Measurements from ENCODE around the gene LDB3.

LDB3 gene

DNA sequence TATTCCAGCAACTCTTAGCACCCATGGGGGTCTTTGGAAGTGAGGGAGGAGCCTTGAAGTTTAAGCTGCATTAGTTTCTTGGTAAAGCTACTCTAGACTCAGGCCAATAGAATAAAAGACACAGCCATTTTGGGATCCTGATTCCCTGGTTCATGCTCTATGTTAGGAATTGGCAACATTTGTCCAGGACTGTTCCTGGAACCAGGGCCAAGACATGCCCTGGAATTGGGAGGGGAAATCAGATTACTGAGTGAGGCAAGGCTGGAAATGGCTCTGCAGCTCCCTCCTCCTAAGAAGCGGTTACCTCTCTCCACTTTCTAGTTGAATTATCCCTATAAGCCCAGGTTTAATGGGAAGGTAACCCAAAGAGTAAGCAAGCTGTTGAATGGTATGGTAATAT, 73.9 kb downstream of the LDB3 start:
- TF ChIP-seq ISL1 (CRISPR knock-in tag; IDR thresholded peaks at IDR 0.05): no peak
- no peak for TF ChIP-seq BACH2 (CRISPR knock-in tag; IDR thresholded peaks at IDR 0.05; ENCODE audit: borderline replicate concordance)
- no peak for TF ChIP-seq ZNF8 (CRISPR knock-in tag; IDR thresholded peaks at IDR 0.05)
- no peak for TF ChIP-seq TOX (CRISPR knock-in tag; IDR thresholded peaks at IDR 0.05; ENCODE audit: borderline replicate concordance)
- no peak for TF ChIP-seq CREB5 (CRISPR knock-in tag; IDR thresholded peaks at IDR 0.05; ENCODE audit: low read depth)
- no peak for TF ChIP-seq ZFP3 (CRISPR knock-in tag; IDR thresholded peaks at IDR 0.05)
- no peak for TF ChIP-seq CSRNP3 (CRISPR knock-in tag; IDR thresholded peaks at IDR 0.05)
- no peak for ATAC-seq

DNA sequence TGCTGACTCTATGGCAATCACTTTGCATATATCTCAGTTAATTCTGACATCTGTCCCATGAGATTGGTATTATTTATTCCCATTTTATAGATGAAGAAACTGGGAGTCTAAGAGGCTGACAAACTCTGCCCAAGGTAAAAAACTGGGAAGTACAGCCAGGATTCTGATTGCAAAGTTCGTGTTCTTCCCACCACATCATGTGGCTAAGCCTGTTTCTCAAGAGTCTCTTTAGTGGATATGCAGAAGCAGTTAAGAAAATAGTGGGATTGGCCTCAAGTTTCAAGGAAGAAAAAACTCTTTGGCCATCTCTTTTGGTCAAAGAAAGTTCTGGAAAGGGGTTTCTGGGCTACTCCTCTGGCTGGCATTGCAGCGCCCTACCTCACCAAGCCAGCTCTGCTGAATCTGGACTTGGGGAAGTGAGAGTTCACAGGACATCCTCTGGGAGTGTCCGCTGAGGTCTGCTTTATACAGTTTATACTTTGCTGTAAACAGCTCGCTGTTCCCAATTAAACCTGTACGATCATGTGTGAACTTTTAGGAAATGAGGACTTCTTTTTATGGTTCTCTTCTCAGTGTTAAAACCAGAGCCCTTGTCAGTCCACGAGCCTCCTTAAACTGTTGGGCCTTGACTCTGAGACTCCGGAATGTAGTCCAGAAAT, 75.9 kb downstream of the LDB3 start:
- no peak; the same call in 2 of the 3 replicates for ATAC-seq

DNA sequence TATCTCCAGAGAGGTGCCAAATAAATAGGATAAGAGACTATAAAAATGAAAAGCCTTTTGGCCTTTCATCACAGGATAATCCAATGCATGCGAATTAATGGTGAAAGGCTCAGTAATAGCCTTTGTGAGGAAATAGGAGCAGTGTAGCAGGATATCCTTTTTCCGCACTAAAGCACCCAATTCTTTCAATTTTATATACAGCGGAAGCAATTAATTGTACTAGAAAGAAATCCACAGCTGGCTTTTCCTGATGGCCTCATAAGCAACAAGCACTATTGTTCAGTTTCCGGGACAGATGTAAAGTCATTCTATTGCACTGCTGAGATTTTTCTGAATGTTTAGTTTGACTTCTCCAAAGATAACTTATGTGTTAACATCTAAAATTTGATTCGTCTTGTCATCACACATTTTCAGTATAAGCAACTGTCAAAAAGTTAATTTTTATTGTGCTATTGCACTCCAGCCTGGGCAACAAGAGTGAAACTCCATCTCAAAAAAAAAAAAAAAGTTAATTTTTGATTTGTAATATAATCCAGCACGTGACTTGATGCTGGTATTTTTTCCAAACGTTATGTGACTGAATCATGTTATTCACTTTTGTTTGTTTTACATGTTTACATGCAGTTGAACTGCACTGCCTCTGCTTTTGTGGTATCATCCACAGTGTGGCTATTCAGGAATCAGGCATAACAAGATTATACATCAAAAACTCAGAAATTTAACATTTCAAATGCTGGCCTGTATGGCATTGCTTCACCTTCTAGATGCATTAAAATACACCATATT, 79.7 kb downstream of the LDB3 start:
- ATAC-seq: no peak
- no peak for TF ChIP-seq CSDC2 (CRISPR knock-in tag; IDR thresholded peaks at IDR 0.05)
- no peak for TF ChIP-seq ISL1 (CRISPR knock-in tag; IDR thresholded peaks at IDR 0.05)
- no peak for TF ChIP-seq TCF4 (CRISPR knock-in tag; IDR thresholded peaks at IDR 0.05; ENCODE audit: borderline replicate concordance)

More for the DNA sequence above, 75.9 kb downstream of the LDB3 start:
- TF ChIP-seq CREB5 (CRISPR knock-in tag; IDR thresholded peaks at IDR 0.05; ENCODE audit: low read depth) (no peak), ZFP3 (CRISPR knock-in tag; IDR thresholded peaks at IDR 0.05) (no peak), CSDC2 (CRISPR knock-in tag; IDR thresholded peaks at IDR 0.05) (no peak), ZNF565 (CRISPR knock-in tag; conservative IDR thresholded peaks at IDR 0.05; ENCODE audit: low read depth) (no peak), ARNTL (CRISPR knock-in tag; IDR thresholded peaks at IDR 0.05; ENCODE audit: borderline replicate concordance, low read depth) (no peak)

DNA sequence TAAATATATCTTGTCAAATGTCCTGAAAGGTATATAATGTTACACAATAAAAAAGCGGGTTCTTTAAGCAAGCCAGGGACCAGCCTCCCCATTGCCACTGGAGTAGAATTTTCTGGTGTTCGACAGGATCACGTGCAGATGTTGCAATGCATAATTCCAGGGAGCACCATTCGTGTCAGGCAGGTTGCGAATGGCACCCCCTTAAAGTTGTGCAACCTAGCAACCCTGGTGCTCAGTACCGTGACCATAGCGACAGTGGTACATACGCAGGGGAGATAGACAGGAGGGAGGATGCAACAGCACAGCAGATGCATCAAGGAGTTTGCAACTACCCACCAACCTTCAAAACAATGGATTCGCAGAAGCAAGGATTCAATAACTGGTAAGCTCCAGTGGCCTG, 81.5 kb downstream of the LDB3 start:
- ATAC-seq: no peak

GRCh38 chr10:86751477-86751876, 83.2 kb downstream of the LDB3 start:
- TF ChIP-seq SNAI2 (CRISPR knock-in tag; IDR thresholded peaks at IDR 0.05) (no peak), PPARA (CRISPR knock-in tag; IDR thresholded peaks at IDR 0.05; ENCODE audit: borderline replicate concordance) (no peak)
- ATAC-seq: no peak

More for the DNA sequence above, 81.5 kb downstream of the LDB3 start:
- TF ChIP-seq ZFP3 (CRISPR knock-in tag; IDR thresholded peaks at IDR 0.05): no peak
- TF ChIP-seq RARB (CRISPR knock-in tag; IDR thresholded peaks at IDR 0.05): no peak
- TF ChIP-seq ZNF70 (CRISPR knock-in tag; IDR thresholded peaks at IDR 0.05): no peak
- TF ChIP-seq, protein P1, sequence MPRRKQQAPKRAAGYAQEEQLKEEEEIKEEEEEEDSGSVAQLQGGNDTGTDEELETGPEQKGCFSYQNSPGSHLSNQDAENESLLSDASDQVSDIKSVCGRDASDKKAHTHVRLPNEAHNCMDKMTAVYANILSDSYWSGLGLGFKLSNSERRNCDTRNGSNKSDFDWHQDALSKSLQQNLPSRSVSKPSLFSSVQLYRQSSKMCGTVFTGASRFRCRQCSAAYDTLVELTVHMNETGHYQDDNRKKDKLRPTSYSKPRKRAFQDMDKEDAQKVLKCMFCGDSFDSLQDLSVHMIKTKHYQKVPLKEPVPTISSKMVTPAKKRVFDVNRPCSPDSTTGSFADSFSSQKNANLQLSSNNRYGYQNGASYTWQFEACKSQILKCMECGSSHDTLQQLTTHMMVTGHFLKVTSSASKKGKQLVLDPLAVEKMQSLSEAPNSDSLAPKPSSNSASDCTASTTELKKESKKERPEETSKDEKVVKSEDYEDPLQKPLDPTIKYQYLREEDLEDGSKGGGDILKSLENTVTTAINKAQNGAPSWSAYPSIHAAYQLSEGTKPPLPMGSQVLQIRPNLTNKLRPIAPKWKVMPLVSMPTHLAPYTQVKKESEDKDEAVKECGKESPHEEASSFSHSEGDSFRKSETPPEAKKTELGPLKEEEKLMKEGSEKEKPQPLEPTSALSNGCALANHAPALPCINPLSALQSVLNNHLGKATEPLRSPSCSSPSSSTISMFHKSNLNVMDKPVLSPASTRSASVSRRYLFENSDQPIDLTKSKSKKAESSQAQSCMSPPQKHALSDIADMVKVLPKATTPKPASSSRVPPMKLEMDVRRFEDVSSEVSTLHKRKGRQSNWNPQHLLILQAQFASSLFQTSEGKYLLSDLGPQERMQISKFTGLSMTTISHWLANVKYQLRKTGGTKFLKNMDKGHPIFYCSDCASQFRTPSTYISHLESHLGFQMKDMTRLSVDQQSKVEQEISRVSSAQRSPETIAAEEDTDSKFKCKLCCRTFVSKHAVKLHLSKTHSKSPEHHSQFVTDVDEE (CRISPR knock-in tag; IDR thresholded peaks at IDR 0.05): no peak
- no peak for TF ChIP-seq BACH2 (CRISPR knock-in tag; IDR thresholded peaks at IDR 0.05; ENCODE audit: borderline replicate concordance)
- TF ChIP-seq ZFP30 (CRISPR knock-in tag; IDR thresholded peaks at IDR 0.05): no peak
- no peak for TF ChIP-seq ZNF565 (CRISPR knock-in tag; conservative IDR thresholded peaks at IDR 0.05; ENCODE audit: low read depth)
- no peak for TF ChIP-seq TOX (CRISPR knock-in tag; IDR thresholded peaks at IDR 0.05; ENCODE audit: borderline replicate concordance)
- no peak for TF ChIP-seq ESRRG (CRISPR knock-in tag; IDR thresholded peaks at IDR 0.05)
- no peak for TF ChIP-seq ZNF8 (CRISPR knock-in tag; IDR thresholded peaks at IDR 0.05)
- no peak for TF ChIP-seq OSR1 (CRISPR knock-in tag; IDR thresholded peaks at IDR 0.05)
